HG03060 (cell line): Measurements from ENCODE around the gene FRMD4B.

ENCODE experiments used
- ATAC-seq: cut with Tn5 transposase; IDR thresholded peaks from one replicate; pipeline ENCODE4 v1.9.1; 2021; ENCODE audit warnings: low read depth, moderate number of reproducible peaks; ENCODE audit not compliant: unreplicated experiment

FRMD4B gene

DNA sequence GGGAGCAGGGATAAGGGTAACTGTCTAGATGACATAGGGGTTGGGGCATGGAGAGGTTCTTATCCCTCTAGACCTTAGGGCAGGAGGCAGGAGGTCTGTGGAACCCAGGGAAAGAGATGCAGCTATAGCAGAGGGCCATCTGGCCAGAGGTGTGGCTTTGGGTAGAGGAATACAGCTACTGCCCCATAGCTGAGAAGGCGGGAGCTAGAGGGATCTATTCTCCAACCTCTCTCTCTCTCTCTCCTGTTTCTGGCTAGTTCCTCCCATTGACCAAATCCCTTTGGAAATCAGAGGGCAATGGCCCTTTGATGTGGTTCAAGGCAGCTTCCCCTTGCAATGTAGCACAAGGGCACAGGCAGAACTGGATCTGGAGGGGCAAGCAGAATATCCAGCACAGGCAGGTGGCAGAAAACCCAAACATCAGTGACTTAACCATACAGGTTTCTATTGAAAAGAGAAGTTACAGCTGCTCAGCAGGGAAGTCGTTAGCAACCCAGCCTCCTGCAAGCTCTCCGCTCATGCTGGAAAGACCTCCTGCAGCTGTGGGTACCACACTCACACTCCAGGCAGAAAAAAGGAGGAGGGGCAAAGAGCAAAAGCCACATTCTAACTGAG, 241.2 kb downstream of the FRMD4B start:
- ATAC-seq: no peak

DNA sequence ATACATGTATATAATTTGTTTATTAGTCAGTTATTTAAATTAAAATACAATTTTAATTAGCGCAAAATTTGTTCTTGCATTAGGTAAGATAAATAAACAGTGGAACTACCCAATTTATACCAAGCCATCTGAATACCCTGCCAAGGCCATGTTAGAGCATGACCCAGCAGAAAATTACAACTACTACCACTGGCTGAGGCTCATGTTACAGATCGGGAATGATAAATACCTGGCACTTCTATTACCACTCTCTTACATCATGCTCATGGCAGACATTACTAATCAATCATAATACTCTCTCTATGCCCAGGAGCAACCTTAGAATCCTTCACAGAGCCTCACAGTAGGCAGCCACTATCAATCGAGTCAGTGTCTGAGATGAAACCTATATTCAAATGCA, 242.3 kb downstream of the FRMD4B start:
- ATAC-seq: no peak

DNA sequence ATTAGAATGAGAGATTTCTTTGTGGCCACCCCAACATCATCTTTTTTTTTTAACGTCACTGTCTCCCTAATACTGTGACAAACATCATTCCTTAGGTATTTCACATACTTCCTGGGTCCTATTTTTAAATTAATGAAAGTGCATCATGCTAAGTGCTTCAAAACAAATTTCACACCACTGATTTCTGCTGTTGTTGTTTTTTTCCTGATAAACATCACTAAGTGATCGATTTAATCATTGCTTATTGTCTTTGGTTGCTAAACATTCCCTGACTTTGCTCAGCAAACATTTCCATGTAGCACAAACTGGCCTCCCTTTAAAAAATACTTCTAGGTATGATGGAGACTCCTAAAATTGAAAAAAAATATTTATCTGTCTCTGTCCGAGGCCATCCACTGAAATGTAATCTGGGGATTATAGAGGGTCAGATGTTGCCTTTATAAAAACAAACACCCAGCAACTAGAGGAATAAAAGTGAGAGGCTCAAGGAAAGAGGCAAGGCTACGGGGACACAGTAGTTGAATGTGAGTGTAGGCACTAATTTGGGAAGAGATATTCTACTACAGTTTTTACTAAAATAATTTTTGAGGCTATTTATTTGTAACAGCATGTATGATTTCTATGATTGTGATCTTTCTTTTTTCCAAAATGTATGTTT, 243.0 kb downstream of the FRMD4B start:
- no peak for ATAC-seq

DNA sequence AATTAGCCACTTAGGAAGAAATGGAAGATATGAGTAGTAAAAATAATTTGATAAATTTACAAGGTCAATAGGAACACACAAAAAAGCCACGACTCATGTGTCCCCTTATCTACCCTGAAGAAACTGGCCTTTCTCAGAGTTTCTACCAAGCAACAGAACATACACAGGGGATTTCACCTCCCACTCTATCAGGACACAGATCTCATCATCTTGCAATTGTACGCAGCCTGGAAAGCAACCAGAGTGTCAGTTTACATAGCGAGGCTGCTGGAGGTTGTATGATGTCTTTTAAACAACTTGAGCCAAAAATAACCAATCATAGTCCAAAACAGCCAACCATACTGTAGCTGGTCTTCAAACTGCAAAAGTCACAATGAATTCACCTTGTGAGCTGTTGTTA, 243.8 kb downstream of the FRMD4B start:
- ATAC-seq: no peak

DNA sequence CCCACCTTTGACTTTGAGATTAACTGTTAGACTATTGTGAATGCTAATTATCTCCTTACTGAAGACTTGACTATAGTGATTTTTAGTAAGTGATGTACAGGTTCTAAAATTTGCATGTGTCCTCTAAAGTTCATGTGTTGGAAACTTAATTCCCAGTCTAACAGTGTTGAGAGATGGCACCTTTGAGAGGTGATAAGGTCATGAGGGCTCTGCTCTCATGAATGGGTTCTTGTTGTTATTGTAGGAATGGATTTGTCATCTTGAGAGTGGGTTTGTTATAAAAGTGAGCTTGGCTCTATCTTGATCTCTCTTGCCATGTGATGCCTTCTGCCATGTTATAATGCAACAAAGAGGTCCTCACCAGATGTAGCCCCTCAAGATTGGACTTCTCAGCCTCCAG, 244.6 kb downstream of the FRMD4B start:
- no peak for ATAC-seq

DNA sequence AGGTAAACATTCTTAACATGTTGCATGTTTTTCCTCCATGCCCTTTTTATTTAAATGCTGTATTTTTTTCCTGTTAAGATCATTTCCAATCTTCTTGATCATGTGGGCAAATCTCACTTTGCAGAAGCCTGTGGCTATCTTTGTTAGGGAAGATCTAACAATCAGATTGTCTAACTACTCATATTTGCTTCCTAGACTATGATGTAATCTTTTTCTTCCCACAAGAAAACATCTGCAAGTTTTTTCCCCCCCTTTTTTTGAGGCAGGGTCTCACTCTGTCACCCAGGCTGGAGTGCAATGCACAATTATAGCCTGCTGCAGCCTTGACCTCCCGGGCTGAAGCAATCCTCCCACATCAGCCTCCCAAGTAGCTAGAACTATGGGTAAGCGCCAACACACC, 248.5 kb downstream of the FRMD4B start:
- ATAC-seq: no peak

DNA sequence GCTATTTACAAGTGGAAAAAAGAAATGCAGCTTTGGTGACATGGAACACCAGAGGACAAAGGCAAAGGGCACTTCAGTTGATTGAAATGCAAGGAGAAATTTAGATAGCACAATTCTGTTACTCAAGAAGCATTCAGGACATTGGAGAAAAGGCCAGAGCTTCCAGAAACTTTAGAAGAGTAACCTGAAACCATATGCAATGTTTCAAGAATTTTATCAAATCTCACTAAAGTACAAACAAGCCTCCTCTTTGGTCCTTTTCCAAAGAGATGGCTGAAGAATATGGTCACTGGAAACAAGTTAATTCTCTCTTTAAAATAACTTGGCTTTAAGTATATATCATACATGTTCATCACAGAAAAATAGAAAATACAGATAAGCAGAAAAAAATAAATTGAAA, 248.9 kb downstream of the FRMD4B start:
- no peak for ATAC-seq

DNA sequence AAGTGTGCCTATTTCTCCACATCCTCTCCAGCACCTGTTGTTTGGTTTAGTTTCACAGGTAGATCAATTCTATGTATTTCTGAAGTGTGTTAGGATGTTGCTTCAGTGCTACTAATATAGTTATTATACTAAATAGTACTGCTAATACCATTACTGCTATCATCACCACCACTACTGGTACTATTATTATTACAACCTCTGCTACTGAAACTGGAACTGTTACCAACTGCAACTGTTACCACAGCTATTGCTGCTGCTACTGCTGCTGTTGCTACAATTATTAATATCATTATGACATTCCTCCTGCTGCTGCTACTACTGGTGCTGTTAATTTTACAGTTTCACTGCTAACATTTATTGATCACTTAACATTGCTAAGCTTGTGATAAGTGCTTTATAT, 255.2 kb downstream of the FRMD4B start:
- ATAC-seq: peak; percentile 91

DNA sequence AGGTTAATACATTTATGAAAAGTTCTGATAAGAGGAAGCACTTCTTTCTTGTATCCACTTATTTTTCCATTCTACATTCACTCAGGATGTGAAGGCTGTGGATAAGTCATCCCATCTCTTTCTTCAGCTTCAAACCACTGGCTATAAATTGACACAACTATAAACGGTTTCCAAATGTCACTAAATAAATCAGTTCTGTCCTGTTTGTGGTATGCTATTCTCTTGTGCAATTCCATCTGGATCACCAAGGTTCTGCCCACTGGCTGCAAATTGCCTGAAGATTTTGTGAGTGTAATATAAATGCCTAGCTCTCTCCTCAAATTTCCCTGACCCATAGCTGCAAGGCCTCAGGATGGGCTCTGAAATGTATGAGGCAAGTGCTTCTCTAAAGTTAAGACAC, 256.4 kb downstream of the FRMD4B start:
- ATAC-seq: no peak

DNA sequence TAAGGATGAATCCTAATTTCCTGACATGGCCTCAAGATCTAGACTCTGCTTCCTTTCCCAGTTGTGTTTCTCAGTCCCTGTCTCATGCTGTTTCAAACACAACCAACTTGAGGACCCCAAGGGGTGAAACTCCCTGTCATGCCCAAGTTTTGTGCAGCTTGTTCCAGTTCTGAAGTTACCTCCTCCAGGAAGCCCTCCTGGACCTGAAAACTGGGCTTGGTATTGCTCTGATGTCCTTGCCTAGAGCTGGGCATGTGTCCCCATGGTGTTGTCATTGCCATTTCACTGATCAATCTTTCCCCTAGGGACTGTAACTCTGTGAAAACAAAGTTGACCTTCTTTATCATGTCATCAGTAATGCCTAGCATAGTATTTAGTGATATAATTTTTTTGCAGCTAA, 257.4 kb downstream of the FRMD4B start:
- no peak for ATAC-seq

DNA sequence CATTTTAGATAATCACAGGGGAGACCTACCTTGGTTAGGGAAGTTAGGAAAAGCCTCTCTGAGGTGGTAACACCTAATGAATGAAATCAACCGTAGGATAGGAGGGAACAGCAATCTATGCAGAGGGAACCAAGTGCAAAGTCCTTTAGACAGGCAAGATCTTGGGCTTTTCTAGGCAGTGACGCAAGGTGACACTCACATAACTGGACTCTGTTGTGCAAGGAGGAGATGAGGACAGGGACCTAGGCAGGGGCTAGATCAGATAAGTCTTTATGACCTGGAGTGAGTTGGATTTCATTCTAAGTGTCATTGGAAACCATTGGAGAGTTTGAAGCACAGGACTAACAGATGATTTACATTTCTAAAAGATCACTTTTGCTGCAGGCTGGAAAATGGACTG, 258.9 kb downstream of the FRMD4B start:
- no peak for ATAC-seq

DNA sequence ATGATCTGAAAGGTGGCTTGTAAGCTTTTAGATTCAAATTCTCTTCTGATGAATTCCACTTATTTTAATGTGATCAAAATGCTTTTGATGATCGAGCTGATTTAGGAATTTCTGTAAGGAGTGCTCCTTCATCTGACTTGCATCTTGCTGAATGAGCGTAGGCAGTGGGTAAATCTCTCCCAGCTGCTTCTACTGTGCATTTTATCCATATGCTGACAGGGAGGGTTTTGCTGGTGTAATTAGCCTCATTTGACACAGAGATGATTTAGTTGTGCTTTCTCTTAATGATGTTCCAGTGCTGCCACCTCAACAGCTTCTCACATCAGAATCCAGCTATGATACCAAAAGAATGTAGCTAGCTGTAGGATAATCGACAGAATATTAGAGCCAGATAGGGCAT, 259.7 kb downstream of the FRMD4B start:
- ATAC-seq: no peak

DNA sequence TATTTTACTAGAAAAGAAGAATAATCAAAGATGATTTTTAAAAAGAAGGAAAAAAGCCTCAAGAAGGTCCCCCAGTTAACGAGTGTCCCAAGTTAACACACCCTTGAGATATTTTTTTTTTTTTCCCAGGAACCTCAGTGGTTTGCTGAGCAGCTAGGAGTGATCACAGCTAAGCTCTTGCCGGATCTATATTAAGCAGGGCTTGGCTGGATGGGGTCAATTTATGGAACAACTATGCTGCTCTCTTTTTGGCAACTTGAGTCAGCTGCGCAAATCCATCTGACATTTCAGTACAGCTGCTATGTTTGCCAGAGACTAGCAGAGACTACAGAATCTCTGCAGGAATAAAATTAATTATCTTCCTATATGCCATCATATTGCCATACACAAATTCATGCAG, 263.5 kb downstream of the FRMD4B start, which contains the start of gene LMOD3:
LMOD3 (minus strand) TSS at position 193 of the 400 bp plus-strand sequence. CDS start 209 bp downstream, outside the sequence.
- ATAC-seq: no peak

DNA sequence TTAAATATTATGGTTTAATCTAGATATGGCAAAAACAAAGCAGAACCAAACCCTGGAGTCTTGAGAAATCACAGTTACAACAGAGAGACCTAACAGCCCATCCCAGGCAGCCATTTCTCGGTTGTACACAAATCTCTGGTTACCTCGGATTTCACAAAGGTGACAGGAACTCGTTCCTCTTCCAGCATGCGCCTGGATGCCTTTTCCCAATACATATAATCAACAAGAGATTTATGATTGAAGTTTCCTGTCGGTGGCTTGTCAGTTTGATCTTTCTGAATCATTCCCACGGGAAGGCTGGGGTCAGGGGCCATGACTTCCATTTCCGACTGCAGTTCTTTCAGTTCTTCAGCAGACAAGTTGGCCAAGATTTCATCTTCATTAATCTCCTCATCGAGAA, 263.9 kb downstream of the FRMD4B start:
- no peak for ATAC-seq

DNA sequence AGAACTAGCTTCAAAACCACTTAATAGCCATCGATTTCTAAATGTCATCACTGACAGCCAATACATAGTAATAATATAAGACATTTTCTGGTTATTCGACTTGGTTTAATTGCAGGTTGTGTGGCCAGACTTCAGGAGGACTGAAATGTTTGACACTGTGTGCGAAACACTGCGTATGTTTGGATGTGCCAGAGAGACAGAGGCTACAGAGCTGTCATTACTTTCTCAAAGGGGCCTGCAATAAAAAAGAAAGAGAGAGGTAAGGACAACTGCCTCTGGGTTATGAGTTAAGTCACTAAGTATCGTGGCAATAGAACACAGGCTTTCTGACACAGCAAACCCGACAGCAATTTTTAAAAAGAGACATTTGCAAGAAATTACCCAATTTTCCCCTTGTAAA, 264.4 kb downstream of the FRMD4B start:
- no peak for ATAC-seq

DNA sequence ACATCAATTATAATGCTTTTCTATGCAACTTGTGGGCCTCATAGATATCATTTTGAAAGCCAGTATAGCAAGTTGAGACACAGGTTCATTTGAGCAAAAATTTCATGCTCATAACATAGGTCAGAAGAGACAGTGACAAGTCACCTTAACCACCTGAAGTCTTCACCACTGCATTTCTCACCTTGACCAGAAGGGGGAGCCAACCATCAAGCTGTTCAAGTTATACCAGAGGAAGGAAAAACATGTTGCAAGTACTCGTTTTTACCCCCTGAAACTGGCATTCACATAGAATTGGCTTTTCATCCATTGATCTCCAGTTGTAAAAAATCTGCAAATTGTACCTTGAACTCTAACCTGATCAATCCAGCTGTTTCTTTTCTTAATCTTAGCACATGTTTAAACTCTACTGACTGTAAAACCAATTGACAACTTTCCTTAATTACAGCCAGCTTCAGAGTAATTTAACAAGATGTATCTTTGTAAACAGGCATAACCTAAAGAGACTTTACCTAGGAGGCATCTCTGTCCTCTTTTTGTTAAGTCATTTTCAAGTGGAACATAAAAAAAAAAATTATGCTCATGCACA, 264.9 kb downstream of the FRMD4B start:
- ATAC-seq: peak; percentile 67
